OCI-M2 (cell line): ENCODE data around the gene RELCH.

Experiments
- DNase-seq: peaks from one replicate; lab custom pipeline; 2025; ENCODE audit not compliant: unreplicated experiment; lab: John Stamatoyannopoulos, UW

RELCH gene

DNA sequence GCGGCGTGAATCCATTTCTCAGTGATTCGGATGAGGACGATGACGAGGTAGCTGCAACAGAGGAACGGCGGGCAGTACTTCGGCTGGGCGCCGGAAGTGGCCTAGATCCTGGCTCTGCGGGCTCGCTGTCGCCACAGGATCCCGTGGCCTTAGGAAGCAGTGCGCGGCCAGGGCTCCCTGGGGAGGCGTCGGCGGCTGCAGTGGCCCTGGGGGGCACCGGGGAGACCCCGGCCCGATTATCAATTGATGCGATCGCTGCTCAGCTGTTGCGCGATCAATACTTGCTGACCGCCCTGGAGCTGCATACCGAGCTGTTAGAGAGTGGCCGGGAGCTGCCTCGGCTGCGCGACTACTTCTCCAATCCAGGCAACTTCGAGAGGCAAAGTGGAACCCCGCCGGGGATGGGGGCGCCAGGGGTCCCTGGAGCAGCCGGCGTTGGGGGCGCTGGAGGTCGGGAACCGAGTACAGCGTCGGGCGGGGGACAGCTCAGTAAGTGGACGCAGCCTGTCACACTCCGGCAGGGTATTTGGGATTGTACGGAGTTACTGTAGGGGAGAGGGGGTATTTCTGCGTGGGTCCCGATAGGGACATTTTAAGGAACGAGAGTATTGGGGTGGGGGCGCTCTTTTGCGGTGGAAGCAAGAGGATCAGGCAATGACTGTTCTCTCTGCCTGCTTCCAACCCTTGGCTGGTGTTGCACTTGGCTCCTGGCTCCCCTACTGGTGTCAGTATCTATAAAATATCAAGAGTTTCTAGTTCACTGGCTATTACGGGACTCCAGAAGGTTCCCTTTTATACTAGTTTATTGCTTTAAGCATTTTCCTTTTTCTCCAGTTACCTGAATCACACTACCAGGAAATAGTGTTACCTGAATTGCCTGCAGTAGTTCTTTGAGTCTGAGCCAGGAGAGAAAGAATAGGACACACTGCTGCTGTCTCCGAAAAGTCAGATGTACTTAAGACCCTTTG is 772 bp downstream of the RELCH start:
- no peak for DNase-seq

DNA sequence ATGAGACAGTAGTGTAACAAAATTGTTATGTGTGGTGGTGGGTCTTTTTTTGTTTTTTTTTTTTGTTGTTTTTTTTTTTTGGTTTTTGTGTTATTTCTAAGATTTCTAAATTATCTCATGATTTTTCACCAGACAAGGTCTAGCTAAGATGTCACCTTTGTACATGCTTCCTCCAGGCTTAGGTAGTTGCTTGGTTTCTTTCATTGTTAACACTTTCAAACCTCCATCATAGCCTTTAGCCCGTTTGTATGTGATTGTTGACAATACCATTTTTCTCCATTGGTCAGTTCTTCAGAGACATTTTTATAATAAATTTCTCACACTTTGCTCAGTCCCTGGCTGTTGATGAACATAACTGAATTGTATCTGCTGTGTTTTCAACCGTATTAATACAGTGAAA is 2.2 kb downstream of the RELCH start:
- no peak for DNase-seq

DNA sequence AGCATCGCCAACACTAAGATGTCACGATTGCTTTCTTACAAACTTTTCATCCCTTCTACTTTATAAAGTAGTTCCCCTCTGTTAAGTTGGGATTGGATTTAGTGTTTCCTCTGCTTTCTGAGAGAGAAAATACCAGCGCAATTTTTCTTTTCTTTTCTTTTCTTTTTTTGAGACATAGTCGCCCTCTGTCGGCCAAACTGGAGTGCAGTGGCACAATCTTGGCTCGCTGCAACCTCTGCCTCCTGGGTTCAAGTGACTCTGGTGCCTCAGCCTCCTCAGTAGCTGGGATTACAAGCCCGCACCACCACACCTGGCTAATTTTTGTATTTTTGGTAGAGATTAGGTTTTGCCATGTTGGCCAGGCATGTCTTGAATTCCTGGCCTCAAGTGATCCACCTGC is 9.0 kb downstream of the RELCH start:
- DNase-seq = no peak

DNA sequence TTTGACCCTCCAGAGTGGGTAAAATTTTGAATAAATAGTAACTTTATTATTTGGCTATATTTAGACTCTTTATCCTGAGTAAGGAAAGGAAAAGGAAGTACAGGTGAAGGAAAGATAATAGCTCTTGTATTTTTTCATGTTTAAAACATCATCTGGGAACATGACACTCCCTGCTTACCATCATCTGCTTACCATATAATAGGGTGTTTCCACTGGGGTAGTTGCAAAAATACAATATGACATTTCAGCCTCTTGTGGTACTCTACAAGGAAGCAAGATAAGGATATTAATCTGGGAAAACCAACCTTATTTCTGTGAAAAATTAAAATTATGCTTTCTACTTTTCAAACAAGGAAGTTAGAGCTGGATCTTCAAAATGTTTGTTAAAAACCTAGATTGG is 9.9 kb downstream of the RELCH start:
- no peak for DNase-seq

DNA sequence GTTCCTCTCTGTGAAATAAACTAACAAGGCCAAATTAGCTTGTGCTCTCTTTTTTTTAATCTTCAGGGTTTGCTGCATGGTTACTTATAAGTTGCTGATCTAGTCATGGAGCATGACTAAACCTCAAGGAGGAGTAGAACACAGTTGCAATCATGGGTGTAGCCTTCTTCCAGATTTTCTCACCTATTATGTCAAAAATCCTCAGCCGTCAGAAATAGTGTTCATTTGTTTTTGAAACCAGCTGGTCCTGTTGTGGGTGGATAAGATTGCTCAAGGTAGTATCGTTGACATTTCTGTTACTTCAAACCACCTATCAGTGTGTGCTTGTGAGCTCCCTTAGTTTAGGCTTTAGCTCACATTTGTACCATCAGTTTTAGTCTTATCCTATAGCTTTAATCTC is 11.2 kb downstream of the RELCH start:
- DNase-seq = no peak

DNA sequence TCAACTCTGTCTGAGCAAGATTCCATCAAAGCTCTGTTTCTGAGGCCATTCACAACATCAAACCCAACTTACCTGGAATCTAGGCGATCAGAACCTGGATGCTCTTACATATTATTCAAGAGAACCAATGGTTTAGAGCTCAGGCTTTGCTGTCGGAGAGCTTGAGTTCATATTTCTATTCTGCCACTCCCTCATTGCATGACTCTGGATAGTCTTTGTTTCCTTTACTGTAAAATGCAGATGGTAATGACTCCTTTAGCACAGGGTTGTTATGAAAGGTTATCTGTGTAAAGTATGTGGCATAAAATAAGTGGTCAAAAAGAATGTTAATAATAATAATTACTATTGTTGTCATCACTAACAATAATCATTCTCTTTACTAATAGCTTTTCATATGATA is 12.6 kb downstream of the RELCH start:
- no peak for DNase-seq

DNA sequence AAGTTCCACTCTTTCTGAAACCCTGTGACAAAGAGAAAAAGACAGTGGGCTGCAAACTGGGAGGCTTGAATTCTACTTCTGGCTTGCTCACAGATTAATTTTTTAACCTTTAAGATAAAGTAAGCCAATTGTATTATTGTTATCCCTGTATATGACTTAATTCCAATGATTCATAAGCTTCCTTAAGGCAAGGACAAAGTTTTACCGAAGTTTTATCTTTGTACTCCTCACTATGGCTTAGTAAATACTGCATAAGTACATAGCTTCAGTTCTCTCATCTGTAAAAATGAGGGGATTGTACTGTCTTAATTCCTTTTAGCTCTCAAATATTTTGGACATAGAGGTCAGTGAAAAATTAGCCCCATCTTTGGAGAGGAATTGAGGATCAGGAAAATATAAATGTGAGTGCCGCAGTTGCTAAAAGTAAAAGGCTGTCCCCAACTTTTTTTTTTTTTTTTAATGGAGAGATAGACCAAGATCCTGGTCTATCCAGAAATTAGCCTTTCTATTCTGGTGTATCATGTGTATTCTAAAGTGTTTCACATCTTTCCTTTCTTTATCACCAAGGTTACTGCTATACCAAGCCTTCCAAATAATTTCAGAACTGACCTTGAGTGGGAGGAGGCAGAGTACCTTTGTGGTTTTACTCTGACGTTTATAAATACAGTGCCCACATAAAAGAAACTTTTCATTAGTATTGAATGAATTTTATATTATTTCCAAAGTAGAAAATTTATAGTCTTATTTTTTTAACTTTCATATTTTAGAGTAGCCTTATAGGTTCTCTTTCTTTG is 13.3 kb downstream of the RELCH start:
- DNase-seq = no peak

DNA sequence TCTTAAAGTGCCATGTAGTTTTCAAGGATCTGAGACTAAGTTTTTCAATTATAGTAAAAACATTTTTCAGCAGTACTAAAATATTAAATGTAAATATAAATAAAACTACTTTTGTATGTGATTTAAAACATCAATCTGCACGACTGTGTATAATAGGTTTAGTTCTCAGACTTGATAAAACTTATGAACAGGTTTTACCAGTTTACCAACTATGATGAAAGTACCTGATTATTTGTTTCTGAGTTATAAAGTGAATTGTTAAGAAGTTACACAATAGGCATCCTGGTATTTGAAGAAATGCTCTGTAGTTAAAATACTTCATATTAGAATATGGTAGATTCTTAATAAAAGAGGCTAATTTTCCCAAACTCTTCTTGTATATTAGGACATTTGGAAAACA is 14.8 kb downstream of the RELCH start:
- DNase-seq = no peak

DNA sequence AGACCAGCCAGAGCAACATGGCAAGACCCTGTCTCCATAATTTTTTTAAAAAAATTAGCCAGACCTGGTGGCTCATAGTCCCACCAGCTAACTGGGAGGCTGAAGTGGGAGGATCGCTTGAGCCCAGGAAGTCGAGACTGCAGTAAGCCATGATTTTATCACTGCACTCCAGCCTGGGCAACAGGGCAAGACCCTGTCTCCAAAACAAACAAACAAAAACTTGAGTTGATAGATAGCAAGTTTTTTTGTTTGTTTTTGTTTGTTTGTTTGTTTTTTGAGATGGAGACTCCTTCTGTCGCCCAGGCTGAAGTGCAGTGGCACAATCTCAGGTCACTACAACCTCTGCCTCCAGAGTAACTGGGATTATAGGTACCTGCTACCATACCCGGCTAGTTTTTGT is 18.8 kb downstream of the RELCH start:
- no peak for DNase-seq

DNA sequence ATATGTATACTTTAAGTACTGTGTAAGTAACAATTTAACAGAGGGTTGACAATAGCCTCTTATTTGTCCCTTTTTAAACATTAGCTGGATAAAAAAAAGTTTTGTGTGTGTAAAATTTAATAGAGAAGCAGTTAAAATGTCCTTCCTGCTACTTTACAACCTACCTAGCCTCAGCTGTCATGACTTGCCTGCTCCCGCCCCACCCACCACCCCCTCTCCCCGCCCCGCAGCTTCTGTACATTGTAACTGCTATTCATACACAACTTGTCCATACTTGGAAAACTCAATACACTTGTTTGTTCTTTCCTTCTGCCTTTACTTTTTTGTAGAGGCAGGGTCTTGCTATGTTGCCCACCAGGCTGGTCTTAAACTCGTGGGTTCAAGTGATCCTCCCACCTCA is 19.5 kb downstream of the RELCH start:
- DNase-seq = no peak

DNA sequence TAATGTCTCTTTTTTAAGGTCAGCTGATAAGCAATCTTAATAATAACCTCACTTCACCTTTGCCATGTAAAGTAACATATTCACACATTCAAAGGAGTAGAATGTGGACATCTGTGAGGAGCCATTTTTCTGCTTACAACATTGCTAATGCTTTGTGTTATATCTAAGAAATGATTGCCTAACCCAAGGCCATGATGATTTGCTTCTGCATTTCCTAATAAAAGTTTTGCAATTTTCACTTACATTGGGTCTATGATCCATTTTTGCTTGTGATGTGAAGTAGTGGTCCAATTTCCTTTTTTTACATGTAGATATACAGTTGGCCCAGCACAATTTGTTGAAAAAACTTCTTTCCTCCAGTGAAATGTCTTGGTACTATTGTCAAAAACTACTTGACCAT is 22.0 kb downstream of the RELCH start:
- DNase-seq = no peak

DNA sequence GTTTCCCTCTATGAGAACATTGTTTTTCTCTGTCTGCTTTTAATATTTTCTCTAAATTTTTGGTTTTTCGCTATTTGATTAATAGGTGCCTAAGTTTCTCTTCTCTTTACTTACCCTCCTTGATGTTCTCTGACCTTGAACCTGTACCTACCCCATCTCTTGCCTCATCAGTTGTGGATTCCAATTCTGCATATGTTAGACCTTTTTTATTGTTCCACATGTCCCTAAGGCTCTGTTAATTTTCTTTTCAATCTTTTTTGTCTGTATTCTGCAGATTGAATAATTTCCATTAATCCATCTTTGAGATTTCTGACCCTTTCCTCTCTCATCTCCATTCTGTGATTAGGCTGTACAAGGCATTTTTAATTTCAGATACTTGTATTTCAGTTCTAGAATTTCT is 23.1 kb downstream of the RELCH start:
- no peak for DNase-seq

DNA sequence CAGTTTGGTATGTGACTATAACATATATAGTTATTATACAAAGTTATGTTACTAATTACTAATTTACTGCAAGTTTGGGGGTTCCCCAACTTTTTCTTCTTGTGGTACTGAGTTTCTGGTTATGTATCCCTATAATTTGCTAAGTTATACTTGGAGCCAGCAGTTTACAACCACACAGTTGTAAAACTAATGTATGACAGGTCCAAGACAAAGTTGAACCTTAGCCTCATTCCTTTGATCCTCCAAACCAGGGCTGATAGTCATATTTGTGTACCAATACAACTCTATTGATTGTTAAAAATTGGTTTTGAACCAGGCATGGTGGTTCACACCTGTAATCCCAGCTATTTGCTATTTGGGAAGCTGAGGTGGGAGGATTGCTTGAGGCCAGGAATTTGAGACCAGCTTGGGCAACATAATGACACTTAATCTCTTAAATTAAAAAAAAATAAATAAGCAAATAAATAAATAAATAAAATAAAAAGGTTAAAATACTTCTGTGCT is 24.3 kb downstream of the RELCH start:
- DNase-seq = no peak

DNA sequence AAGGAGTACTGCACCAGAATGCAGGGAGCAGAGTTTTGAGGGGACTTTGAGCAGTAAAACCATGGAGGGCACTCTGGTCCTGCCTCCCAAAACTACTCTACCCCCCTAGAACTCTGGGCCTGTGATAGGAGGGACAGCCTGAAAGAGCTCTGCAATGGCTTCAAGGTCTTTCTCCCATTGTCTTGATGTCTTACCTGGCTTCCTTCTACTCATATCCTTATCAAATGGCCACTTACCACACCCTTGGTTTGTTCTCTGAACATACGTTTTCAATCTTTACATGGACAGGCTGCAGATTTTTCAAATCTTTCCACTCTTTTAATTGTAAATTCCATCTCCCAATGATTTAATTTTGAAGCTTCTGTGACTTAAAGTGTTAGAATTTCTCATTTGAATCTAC is 27.7 kb downstream of the RELCH start:
- no peak for DNase-seq

DNA sequence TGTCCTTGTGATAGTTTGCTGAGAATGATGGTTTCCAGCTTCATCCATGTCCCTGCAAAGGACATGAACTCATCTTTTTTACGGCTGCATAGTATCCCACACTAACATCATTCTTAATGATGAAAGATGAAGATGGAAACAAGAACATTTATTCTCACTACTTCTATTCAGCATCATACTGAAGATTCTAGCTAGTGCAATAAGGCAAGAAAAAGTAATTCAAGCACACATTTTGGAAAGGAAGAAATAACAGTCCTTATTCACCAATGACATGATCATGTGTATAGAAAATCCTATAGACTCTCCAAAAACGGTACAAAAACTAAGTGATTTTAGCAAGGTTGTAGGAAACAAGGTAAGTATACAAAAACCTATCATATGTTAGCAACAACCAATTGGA is 37.2 kb downstream of the RELCH start:
- no peak for DNase-seq

DNA sequence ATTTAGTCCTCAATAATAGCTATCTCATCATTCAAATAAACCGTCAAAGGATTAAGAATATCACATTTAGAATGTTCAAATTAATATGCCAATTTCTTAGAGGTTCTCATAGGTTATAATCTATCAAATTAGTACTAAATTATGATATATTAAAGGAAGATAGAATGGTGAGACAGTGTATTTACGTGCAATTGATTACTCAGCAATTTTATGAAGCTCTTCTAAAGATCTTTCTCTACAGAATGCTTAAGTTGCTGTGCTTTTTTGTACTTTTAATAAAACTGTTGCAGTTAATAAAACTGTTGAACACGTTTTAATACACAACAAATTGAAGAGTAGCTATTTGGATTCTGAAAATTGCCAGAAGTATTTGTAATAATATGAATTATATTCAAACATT is 39.0 kb downstream of the RELCH start:
- no peak for DNase-seq

DNA sequence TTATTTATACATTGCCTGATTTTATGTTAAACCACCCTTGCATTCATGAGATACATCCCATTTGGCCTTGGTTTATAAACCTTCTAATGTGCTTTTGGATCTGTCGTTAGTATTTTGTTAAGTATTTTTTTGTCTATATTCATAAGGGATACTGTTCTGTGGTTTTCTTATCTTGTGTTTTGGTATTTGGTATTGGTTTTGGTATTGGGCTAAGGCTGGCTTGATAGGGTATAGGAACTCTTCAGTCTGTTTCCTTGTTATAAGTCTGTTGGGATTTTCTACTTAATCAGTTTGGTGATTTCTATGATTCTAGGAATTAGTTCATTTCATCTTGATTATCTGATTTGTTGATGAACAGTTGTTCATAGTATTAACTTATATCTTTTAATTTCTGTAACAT is 49.2 kb downstream of the RELCH start:
- DNase-seq = no peak

DNA sequence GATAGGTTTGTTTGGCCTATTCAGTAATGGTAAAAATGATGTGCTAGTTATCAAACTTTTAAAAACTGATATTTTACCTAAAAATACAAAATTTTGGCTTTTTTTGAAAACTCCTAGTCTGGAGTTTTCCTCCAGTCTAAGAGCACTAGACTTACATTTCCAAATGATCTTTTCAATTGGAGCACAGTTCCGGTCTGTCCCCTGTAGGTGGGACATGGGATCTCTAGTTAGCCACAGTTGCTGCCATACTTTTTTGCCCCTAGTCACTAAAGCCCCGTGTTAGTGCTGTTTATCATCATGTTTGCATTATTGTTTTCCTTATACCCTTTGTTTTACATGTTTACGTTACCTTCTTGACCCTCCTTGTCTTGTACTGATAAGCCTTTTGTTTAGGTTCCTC is 52.4 kb downstream of the RELCH start:
- DNase-seq = no peak

DNA sequence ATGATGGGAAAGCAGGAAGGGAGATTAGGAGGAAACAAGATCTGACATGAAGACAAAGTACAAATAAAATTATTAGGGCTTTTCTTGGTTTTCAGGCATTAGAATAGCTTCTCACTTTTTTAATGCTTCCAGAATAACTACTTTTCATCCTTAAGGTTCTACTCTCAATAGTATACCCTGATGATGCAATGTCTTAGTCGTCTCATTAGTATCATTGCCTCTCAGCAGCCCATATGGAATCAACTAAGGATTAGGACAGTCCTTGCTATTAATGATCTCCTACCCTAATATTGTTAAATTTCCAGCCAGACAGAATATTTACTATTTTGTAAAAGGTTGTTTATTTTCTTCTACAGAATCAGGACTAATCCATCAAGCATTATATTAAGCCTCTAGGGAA is 55.9 kb downstream of the RELCH start:
- DNase-seq = no peak

DNA sequence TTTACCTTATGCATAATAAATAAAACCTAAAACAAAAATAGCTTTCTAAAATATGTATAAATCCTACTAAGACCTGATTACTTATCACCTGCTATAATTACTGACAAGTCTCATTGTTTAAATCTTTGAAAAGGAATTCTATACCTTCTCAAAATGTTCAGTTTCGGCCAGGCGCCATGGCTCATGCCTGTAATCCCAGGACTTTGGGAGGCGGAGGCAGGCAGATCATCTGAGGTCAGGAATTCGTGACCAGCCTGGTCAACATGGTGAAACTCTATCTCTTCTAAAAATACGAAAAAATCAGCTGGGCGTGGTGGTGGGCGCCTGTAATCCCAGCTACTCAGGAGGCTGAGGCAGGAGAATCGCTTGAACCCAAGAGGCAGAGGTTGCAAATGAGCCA is 58.1 kb downstream of the RELCH start:
- DNase-seq = no peak

DNA sequence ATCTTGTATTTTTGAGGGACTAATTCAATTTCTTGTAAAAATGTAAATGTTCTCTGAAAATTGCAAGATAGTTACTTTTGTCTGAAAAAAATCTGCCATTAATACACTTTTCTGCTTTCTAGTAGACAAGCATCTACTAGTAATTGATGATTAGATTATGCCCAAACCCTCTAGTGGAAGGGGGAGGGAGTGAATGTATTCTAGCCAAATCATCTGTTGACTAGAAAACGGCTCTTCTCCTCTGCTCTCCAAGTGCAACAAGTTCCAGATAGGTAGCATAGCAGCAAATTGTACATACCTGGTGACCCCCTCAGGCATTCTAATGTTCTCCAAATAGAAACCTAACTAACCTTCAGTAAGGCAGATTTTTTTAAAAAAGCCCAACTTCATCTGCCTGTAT is 58.6 kb downstream of the RELCH start:
- DNase-seq = no peak

DNA sequence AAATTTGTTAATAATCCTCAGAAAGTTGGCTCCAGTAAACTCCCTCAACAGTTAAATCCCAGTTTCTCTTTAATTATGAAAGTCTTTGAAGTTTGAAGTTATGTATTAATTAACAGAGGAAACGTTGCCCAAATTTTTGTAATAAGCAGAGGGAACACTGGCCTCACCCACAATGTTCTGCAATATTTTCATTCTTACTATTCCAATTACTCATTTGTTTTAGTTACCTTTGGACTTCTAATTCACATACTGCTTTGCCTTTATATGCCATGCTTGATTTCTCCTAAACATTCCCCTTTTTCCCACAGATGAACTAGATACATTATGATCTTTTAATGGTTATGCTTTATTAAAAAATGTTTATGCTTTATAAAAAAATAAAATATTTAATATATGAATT is 61.3 kb downstream of the RELCH start:
- no peak for DNase-seq
